ENCODE results near the gene LRMDA.
A peak's percentile ranks its signal among the peaks of the same experiment; 100 is the strongest.

LRMDA gene

DNA sequence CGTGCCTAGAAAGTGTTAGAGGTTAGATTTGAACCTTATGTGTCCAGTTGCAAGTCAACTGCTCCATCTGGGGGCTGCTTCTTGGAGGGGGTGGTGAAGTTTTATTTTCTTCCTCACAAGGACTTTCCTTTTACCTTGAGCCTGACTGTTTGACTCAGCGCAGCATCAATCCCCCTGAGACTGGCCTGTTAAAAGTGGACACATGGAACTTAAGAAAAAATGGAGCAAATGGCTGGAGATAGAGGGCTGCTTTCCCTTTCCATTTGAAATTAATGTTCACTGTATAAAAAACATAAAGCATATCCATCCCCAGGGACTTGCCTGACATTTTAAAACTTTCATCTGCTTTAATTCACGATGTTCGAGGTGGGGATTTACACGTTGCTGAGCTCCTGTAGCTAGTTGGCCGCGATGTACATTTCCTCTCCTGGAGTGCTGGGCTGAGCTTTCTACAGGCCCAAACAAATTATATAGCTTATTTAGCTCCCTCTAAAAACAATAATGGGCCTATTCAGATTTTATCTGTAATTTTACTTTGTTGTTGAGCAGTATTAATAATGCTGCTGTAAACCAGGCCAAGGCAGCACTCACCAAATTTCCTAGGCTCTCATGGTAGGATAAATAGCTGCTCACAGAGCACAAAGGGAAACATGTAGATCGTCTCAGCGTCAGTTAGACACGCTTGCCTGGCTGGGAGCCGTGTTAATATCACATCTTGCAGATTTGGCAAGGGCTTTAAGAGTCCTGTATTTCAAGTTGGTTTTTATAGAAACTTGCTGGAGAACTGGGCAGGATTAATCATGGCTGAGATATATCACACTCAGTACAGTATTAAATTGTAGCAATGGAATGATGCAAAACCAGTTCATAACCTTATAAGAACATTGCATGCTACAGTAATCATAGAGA lies 251.5 kb downstream of the LRMDA start:
- DNase-seq: no peak

DNA sequence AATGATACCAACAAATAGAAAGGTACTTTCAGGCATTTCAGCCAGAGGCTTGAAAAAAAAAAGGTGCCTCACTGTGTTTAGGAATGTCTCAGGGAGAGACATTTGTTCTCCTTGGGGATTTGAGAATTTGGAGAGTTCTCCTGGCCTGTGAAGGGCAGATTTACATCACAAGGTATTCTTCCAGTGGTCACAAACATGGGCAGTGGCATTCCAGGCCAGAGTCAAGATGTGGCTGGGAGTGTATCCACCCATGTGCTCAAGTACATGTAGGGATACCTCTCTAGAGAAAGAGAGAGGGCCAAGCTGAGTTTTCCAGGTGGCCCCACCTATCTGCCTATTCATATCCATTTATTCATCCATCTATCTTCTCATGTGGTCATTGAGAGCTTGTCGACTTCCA lies 253.8 kb downstream of the LRMDA start:
- no peak for DNase-seq

DNA sequence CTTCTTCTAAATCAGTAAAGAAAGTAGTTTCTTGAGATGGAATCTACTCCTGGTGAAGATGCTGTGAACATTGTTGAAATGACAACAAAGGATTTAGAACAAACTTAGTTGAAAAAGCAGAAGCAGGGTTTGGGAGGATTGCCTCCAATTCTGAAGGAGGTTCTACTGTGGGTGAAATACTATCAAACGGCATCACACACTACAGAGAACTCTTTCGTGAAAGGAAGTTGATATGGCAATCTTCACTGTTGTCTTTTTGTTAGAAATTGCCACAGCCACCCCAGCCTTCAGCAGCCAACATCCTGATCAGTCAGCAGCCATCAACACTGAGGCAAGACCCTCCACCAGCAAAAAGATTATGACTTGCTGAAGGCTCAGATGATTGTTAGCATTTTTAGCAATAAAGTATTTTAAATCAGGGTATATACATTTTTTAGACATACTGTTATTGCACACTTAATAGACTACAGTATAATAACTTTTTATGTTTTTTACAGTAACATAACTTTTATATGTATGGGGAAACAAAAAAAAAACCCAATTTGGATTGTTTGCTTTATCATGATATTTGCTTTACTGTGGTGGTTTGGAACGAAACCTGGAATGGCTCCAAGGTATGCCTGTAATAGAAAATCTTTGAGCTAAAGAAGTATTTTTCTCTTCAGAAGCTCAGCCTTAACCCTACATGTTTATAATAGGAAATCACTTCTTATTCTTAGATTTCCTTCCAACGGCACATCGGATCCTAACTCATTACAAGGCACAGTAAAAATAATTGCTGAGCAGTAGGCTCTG lies 257.3 kb downstream of the LRMDA start:
- DNase-seq: no peak

GRCh38 chr10:75693489-75693888 lies 262.1 kb downstream of the LRMDA start:
- no peak for DNase-seq

- DNase-seq: no peak
These were observed 262.8 kb downstream of the LRMDA start for GRCh38 chr10:75694269-75694668.

GRCh38 chr10:75694790-75695189 lies 263.4 kb downstream of the LRMDA start:
- no peak for DNase-seq

DNA sequence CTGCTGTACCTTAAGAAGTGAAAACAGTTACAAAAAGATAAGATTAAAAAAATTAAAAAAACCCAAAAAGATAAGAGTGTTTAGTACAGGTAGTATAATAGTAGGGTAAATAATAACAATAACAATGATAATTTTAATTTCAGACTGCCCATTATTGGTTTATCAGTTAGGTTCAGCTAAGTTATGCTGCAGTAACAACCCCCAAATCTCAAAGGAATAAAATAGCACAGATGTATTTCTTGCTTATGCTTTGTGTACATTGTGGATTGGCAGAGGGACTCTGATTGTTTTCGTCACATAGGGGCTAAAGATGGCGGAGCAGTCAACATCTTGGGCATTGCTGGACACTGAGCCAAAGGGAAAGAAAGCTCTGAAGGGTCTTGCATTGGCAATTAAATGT lies 264.6 kb downstream of the LRMDA start:
- DNase-seq: no peak

GRCh38 chr10:75696536-75696935 lies 265.1 kb downstream of the LRMDA start:
- no peak for DNase-seq

- no peak for DNase-seq
These were observed 271.9 kb downstream of the LRMDA start for GRCh38 chr10:75703191-75703854.

- no peak for DNase-seq
These were observed 274.0 kb downstream of the LRMDA start for GRCh38 chr10:75705426-75705825.

DNA sequence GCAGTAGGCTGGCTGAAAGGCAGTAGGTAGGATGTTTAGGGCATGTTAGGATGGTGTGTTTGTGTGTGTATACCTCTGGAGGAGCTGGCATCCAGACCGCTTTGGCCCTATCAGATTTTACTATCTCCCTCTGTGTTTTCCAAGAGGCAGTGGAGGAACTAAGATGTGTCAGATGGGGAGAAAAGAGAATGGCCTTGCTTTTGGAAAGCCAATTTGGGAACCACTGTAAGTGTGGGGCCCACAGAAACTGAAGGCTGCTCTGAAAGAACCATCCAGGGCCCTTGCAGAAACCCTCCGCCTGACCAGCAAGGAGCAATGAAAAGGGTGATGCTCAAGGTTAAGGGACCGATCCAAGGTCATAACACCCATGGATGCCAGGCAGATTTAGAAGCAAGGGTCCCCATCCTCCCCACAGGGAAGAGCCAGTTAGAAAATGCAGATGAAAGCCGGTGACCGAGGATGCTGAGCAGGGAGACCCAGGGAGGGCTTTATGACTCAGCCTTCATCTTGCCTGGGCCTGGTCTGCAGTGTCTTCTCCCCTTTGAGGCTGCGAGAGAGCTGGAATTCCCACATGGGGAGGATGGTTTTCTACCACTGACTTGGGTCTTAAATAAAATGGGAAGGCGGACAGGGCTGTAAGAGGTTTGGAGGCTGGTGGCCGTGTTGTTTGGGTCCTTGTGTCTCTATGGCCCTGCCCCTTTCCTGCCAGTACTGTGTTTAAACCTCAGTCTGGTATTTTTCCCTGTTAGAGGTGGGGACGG lies 275.8 kb downstream of the LRMDA start:
- no peak for DNase-seq

DNA sequence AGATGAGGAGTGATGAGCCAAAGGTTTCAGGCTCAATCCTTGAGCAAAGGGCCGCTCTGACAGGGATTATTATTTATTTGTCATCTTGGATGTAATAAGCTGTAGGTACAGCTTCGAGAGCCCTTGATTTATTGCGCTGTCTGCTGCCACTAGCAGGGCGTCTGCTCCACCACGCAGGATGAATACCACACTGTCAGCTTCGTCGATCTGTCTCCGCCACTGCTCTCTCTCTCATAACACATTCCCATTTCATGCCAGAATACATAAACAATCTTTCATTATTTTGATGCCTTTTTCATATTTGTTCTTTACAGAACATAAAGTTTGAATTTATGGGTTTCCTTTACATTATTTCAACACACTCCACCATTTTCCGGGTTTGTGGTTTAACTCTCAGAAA lies 276.6 kb downstream of the LRMDA start:
- no peak for DNase-seq

DNA sequence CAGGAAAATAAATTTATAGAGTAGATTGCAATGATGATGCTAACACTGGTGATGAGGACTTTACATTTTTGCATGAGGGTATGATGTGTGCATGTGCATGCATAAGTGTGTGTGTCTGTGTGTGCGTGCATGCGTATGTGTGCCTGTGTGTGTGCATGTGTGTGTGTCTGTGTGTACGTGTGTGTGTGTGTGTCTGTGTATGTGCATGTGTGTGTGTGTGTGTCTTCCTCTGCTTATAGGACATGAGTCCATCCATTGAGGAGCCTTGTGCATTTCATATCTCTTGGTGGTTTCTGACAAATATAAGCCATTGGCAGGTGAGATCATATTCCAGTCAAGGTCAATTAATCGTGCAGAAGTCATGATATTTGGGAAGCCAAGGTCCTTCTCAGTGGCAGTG lies 277.8 kb downstream of the LRMDA start:
- no peak for DNase-seq

- DNase-seq: no peak
These were observed 278.4 kb downstream of the LRMDA start for GRCh38 chr10:75709811-75710210.

- DNase-seq: no peak
These were observed 280.9 kb downstream of the LRMDA start for GRCh38 chr10:75712242-75712880.

GRCh38 chr10:75716506-75716905 lies 285.1 kb downstream of the LRMDA start:
- no peak for DNase-seq

- peak; percentile 40 for DNase-seq
These were observed 285.9 kb downstream of the LRMDA start for GRCh38 chr10:75717126-75717916.

DNA sequence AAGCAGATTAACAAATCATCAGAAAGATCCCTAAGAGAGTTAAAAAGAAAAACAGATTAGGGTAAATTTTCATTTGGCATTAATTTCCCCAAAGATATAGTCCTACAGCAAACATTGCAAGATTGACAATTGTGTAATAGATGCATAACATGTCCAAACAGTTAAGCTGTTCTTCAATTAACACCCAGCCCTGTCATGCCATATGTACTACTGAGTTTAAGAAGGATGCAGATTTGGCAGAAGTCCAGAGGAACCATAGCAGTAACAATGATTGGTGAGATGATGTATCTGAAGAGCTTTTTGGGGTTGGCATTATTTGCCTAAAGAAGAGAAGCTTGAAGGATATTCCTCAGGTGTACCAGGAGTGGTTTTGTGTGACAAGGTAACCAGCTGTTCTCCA lies 287.6 kb downstream of the LRMDA start:
- peak; percentile 86 for DNase-seq

GRCh38 chr10:75720157-75720556 lies 288.7 kb downstream of the LRMDA start:
- no peak for DNase-seq

GRCh38 chr10:75722020-75722419 lies 290.6 kb downstream of the LRMDA start:
- DNase-seq: no peak

DNA sequence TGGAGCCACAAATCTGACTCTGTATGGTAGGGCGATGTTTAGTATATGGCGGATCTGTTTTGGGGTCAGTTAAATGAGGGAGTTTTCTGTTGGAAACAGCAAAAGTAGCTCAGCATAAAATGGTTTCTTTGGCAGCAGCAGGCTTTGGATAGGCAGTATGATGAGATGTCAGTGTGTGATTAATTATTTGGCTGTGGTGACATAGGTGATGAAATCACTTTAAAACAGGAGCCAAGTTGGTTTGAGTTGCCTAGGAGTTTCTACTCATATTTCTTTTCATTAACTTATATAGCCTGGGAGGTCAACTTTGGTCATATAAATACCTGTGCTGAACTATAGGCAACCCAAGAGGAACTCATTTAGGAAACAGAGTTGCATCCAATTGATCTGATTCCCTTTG lies 291.2 kb downstream of the LRMDA start:
- DNase-seq: no peak
